Activated CD4-positive, alpha-beta T cell treated with anti-CD3 and anti-CD28 coated beads, Interleukin-2, amount 50 U/mL, for 1 hour (primary cell): ENCODE measurements around the gene FBXL14.
A peak's percentile ranks its signal among the peaks of the same experiment; 100 is the strongest.

ENCODE experiments used
- DNase-seq: peaks from one replicate; pipeline ENCODE4 v3.0.0-alpha.2; 2020

The FBXL14 gene

DNA sequence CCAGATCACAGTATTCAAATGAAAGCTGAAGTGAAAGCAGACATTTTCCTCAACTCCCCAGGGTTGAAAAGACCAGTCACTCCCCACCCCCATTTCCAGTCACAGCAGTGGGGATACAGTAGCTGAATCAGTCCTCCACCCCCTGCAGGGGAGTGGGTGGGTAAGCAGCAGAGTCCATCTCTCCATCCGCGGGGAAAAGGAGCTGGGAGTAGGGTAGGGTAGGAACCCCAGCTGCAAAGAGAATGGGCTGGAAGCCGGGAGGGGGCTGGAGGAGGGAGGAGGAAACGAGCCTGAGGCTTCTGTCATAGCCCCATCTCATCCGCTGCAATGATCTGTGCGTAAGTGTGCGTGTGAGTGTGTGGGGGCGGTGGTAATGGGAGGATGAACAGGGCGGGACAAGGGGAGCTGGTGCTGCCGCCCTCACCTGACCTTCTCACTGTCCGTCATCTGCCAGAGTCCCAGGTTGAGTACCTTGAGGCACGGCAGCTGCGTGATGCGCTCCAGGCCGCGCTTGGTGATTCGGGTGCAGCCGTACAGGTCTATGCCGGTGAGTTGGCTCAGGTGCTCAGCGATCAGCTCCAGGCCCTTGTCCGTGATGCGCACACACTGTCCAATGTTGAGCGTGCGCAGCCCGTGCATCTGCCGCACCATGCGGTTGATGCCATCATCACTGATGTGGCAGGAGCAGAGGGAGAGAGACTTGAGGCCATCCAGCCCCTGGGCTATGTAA lies 1.8 kb downstream of the FBXL14 start:
- DNase-seq: peak; percentile 47

DNA sequence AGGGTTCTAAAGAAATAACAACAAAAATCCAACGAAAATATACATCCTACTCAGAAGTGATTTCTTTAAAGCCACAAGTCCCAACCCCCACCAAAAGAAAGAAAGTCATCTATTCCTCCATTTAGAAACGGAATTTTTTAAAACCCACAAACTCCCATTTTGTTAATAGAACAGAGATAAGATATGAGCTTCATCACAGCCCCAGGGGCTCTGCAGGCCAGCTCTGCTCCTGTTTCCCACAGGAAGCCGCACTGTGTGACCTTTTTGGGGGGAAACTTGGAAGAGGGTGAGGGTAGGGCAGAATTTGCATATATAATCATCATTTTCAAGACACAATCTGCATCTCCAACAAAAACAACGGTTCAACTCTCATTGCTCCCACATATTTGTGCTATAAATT lies 2.8 kb downstream of the FBXL14 start:
- DNase-seq: no peak

GRCh38 chr12:1591034-1591433 lies 3.3 kb downstream of the FBXL14 start:
- peak; percentile 34 for DNase-seq

DNA sequence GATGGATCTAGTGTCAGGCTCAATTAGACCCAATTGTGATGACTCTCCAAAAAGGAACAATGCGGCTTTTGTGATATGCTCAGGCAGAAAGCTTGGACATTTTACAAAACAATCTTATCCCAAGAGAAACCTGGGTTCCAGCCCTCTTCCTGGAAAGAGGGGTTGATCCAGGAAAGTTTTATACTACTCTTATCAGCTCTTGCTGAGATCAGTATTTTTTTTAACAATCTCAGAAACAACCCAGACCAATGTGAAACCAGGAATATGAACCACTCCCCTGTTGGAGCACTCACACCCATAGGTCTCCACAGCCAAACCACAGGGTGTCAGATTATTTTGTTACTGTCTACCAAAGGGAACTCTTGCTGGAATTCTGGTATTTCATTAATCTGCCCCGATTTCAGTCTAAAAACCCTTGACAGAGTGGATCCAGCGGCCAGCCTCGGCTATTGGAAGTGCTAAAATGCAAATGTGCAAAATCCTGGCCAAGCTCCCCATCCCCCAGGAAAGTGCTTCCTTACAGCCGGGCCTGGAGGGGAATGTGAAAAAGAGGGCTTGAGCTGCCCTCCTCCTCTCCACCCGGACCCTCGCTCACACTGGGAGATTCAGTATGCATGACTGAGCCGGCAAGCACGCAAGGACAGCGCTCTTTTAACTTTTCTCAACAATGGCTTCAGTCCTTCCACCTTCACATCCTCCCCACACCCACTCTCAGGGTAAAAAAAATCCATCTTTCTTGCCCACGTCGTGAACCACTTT lies 4.0 kb downstream of the FBXL14 start:
- no peak for DNase-seq

DNA sequence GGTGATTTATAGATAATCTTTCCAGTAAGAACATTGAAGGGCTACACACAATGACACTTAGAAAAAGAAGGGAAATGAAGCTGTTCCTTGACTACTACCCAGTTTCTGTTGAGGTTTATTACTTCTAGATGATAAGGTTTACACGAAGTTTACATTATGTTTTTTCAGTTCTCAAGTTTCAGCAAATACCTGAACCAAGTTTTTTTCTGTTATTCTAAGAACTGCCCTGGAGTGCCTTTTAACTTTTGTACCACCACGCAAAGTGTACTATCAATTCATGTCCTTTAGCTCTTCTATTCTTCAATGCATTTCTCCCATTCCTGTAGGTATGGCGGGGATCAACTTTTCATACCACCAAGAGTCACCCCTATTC lies 5.8 kb downstream of the FBXL14 start:
- DNase-seq: no peak

DNA sequence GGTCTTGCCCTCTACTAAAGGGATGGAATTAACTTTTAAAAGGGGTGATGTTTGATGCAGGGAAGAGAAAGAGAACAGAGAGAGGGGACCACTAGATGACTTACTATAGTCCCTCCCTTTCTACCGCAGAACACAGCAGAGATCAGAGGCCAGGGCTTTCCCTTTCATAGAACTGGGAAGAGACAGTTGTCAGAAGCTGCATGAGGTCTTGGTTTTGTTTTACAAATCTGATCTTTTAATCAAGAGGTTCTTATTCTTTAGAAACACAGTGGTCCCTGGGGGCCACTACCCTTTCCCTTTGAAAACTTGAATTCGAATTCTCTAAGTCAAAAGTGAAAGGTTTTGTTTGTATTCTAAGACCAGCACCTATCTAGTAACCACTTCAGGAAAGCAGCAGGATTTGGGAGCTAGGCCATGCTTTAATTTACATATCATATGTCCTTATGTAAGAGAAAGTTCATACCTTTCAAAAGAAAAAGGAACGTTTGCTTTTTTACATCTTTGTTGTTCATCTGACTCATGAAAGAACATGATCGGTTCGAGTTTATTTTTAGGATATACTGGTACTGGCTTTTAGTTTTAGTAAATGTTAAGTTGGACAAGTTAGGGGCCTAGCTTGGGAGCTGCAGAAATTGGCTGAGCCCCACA lies 6.3 kb downstream of the FBXL14 start:
- DNase-seq: no peak

DNA sequence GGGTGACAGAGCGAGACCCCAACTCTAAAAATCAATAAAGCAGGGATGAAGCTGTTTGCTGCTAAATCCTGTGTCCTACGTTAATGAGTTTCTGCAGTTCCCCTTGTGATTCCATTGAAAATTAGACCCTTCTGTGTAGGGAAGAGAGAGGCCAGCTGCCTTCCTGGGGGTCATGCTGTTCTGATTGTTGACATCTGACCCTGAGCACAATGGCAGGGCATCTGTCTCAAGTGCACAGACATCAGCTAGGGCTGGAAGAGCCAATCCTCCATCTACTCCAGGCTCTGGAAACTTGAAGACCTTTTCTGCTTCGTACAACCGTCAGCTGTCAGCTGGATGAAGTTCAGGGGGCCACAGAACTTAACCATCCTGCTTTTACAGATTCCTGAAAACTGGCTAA lies 10.1 kb downstream of the FBXL14 start:
- no peak for DNase-seq

DNA sequence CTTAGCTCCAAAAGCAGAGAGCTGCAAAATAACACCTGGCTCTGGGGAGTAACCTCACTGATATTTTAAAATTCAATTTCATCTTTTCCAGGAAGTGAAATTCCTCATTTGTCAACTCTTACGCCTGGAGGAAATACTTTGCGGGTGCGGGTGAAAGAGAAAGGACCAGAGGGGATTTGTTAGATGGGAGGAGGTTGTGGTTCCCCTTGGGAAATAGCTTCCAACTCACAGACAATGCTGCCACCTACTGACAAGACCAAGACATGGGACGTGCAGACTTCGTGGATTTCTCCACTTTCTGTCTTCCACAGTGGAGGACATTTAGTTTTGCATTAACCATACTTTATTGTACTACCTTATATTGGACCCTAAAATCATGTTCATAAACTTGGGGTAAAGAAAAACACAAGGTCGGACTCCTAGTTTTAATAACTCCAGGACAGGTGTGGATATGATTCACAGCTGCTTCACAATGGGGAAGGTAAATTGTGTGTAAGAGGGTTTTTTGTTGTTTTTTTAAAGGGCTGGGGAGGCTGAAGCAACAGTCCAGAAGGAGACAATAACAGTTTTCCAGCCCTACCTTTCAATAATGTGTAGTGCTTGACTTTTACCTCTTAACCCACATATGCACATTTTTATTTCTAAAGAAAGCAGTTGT lies 10.8 kb downstream of the FBXL14 start:
- DNase-seq: peak; percentile 55

DNA sequence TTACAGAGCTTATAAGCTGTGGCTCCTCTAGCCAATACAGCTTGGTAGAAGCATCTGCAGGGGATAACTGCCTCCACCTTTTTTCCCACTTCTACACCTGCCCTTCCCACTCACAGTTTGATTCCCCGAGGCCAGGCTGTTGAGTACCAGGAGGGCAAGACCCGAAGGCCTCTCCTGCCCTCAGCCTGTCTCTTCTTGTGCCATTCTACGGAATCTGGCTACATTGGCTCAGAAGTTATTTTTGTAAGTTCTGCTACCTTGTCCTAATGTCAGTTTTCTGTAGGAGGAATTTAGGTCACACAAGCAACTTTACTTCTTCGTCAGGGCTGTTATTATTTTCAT lies 11.7 kb downstream of the FBXL14 start:
- DNase-seq: no peak

DNA sequence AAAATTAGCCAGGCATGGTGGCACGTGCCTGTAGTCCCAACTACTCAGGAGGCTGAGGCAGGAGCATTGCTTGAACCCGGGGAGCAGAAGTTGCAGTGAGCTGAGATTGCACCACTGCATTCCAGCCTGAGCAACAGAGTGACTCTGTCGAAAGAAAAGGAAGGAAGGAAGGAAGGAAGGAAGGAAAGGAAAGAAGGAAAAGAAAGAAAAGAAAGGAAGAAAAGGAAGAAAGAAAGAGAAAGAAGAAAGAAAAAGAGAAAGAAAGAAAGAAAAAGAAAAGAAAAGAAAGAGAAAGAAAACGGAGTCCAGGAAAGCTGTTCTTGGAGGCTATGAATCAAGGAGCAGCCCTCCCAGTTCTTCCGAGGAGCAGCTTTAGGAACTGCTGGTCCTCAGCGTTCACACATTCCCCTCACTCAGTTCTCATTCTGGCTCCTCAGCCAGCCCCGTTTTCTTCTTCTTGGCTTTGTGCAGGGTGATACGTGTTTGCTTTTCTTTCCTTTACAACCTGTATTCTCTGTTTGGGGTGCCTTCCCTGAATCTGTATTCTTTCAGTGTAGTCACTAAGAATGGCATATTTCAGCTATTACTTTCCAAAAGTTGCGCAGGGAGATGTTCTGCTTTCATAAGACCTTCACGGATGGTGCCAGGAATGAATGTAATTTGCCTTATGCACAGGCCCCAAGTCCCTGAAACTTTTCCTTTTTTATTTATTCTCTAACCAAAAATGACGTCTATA lies 12.2 kb downstream of the FBXL14 start:
- DNase-seq: no peak

GRCh38 chr12:1580526-1580925 lies 13.9 kb downstream of the FBXL14 start:
- DNase-seq: no peak

GRCh38 chr12:1579651-1580435 lies 14.5 kb downstream of the FBXL14 start:
- DNase-seq: no peak

DNA sequence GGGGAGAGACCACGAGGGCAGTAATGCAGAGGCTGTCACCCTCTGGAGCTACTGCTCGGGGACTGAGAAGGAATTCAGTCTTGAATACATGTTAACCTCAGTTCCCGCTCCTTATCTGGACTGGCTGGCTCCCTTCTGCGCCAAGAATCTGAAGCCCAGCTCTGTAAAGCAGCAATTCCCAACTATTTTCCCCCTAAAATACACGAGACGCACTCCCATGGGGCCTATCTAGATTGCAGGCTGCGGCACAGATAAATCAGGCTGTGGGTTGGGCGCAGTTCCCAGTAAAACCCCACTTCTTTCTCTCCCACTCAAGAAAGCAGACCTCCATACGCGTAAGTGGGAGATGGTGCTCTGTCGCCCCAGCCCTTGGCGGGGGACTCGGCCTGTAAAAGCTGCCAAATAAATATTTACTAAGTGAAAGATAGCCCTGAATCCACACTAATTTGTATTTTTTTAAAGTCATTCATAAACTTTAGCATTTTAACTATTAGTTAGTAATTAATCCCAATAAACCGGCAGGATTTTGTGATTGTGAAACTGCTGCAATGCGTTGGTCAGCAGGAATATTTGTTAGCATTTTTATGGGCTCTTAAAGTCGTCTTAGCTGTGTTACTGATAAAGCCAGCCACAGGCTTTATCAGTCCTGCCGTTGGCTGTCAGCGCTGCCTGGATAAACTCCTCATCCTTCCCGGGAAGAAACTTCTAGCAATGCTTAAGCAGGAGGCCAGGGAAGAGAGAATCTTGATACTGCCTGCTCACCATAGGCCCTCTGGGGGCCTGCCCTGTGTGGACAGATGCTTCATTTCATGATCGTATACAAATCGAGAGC lies 17.8 kb downstream of the FBXL14 start:
- no peak for DNase-seq

DNA sequence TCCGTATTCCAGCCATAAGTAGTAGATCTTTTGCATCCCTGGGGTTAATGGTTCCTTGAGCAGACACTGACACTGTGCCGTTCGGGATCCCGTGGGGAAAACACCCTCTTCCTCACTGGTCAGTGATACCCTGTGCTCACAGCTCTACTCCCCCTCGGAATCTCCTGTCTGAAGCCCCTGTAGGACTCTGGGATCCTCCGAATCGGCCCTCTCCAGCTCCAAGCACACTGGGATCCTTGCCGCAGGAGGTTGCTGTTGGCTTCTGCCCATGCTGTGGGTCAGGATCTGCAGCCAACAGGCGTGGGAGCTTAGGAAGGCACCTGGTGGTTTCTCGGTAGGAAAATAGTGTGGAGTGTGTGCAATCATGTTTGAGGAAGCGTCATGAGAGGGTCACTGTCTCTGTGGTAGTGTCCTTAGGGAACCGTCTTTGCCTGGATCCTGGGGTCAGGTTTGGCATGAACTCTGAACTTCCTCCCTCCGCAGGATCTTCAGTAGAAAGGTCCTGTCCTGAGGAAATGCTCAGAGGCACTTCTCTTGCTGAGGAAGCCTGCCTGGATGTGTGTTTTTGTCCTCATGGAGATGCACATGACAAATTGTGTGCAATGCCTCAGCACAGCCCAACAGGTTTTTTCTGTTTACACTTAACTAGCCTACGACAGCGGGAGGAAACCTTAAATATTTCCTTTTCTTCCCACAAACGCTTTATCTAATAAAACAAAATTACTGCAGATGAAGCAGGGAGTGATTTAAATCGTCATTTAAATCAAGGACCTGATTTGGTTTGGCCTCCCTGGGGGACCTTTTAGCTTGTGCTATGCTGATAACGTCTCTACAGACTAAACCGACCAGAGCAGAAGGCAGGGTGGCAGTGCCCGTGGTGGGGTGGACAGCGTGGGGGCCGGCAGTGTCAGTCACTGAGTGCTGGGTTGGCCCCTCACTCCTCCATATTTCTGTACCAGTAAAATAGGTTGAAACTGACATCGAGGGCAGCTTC lies 18.7 kb downstream of the FBXL14 start:
- no peak for DNase-seq

DNA sequence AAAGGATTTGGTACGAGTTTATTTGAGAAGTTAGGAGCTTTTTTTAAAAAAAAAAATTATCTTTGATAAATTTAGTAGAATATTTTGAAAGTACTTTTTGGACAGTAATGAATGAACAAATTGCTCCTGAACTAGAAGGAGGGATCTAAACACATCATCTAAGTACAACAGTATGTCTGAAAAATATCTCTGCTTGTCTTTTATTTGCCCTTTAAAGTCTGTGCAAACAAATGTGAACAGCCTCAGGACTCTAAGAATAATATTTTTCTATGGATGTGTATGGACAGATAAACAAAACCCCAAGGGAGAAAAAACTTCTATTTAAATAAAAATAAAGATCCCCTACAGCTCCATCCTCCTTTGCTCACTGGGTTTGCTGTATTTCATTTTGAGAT lies 19.5 kb downstream of the FBXL14 start:
- DNase-seq: no peak

- no peak for DNase-seq
Observed at GRCh38 chr12:1573960-1574864, 20.2 kb downstream of the FBXL14 start.

DNA sequence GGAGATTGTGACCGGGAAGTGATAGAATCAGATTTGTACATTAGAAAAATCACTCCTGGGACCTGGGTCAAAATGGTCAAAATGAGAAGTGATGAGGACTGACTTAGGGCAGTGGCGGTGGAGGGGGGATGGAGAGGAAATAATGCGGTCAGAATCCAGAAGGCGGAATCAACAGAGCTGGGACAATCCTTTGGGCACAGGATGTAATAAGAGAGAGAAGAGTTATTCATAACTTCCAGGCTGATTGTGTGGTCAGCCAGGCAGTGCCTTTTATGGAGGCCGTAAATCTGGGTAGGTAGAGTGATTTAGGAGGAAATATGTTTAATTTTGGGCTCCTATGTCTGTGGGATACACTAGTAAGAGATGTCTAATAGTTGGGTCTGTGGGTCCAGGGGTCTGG lies 21.6 kb downstream of the FBXL14 start:
- no peak for DNase-seq

GRCh38 chr12:1567852-1568251 lies 26.5 kb downstream of the FBXL14 start:
- DNase-seq: no peak
